ENCODE results near the gene ZBTB20. TPM values are rescaled to one million over a fixed set of nuclear protein-coding genes. Genes with fewer than 3 reads are reported as not detected.

Gene ZBTB20
- total RNA-seq, 6 experiments from 2014 or later: 36.7 to 59.4 (median 46.7) TPM

GRCh38 chr3:114714237-114714636 is 432.9 kb downstream of the ZBTB20 start:
- no peak for DNase-seq
- TF ChIP-seq POLR2A (IDR thresholded peaks at IDR 0.05) (no peak), CTCF (IDR thresholded peaks at IDR 0.05) (no peak)

DNA sequence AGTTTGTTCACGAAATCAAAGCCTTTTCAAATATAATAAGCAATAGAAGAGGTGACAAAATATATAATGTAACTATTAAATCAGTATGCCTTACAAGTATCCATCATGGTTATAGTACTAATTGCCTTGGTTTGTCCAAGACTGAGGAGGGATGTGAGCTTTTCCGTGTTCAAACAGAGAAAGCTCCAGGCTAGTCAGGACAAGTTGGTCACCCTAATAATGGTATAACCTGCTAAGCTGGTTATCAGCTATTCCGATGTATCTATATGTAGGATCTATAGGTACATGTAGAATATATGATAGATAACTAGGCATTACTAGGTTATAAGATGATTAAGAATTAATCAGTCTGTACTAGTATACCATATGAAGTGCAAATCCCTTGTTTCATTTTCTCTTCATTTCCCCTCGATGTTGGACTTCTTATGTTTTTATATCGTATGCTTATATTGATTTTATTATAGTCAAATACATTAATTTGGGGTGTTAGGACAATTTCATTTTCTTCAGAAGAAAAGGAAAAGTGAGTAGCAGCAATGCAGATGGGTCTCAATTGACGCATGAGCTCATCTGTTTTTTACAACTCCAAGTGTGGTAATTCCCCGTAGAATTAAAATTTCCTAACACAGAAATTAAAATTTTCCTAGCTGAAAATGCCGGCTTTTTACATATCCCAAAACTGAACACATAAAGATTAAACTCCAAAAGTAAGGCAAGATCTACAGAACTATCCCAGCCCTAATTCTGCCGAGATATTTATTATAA is 434.2 kb downstream of the ZBTB20 start:
- intact Hi-C loops (cut with DNase I): no loop called here
- no peaks in the 10 kb centered on the region for H3K36me3 ChIP-seq
- H3K27me3 ChIP-seq: no peaks in the 10 kb centered on the region
- no peaks in the 10 kb centered on the region for H3K9me3 ChIP-seq
- peaks cover 0 to 19% (median 3%) of the 10 kb centered on the region in 4 donors for H3K4me1 ChIP-seq
- WGBS (ENCODE audit: insufficient coverage, low coverage, low lambda C conversion rate, missing lambda C conversion rate): 96% methylated on average over 8 of the region's 9 CpGs
- H3K27ac ChIP-seq: no peak overlapping the region
- TF ChIP-seq POLR2A (IDR thresholded peaks at IDR 0.05): no peak
- TF ChIP-seq CTCF (IDR thresholded peaks at IDR 0.05): no peak
- ATAC-seq (no peak), DNase-seq (no peak)
- H3K4me3 ChIP-seq: no peak overlapping the region

More at GRCh38 chr3:114714237-114714636, 432.9 kb downstream of the ZBTB20 start:
- intact Hi-C loops (cut with DNase I): no loop called here
- H3K36me3 ChIP-seq: no peaks in the 10 kb centered on the region
- WGBS (ENCODE audit: insufficient coverage, low coverage, low lambda C conversion rate, missing lambda C conversion rate): 56% methylated on average over 1 of the region's 2 CpGs
- ATAC-seq: no peak
- H3K27me3 ChIP-seq: no peaks in the 10 kb centered on the region
- H3K9me3 ChIP-seq: no peaks in the 10 kb centered on the region
- no peak overlapping the region for H3K27ac ChIP-seq
- H3K4me1 ChIP-seq: peaks cover 0 to 24% (median 2%) of the 10 kb centered on the region in 4 donors
- no peak overlapping the region for H3K4me3 ChIP-seq

GRCh38 chr3:114711321-114711886 is 435.7 kb downstream of the ZBTB20 start:
- Histone ChIP-seq H3K4me3 (no peak overlapping the region), H3K27ac (no peak overlapping the region), H3K9me3 (no peaks in the 10 kb centered on the region), H3K27me3 (no peaks in the 10 kb centered on the region), H3K4me1 (peaks cover 0 to 12% (median 3%) of the 10 kb centered on the region in 4 donors), H3K36me3 (no peaks in the 10 kb centered on the region)
- TF ChIP-seq POLR2A (IDR thresholded peaks at IDR 0.05) (no peak), CTCF (IDR thresholded peaks at IDR 0.05) (no peak)
- intact Hi-C loops (cut with DNase I): no loop called here
- WGBS (ENCODE audit: insufficient coverage, low coverage, low lambda C conversion rate, missing lambda C conversion rate): 72% methylated on average over 2 of the region's 2 CpGs
- DNase-seq: no peak
- ATAC-seq: no peak

- Histone ChIP-seq H3K36me3 (no peaks in the 10 kb centered on the region), H3K27ac (no peak overlapping the region)
- intact Hi-C loops (cut with DNase I): no loop called here
Observed at GRCh38 chr3:114709102-114709501, 438.0 kb downstream of the ZBTB20 start.

More at GRCh38 chr3:114709102-114709501, 438.0 kb downstream of the ZBTB20 start:
- H3K4me1 ChIP-seq: peaks cover 0 to 17% (median 9%) of the 10 kb centered on the region in 4 donors
- no peak for TF ChIP-seq POLR2A (IDR thresholded peaks at IDR 0.05)
- no peak for TF ChIP-seq CTCF (IDR thresholded peaks at IDR 0.05)
- no peak overlapping the region for H3K4me3 ChIP-seq
- DNase-seq (no peak), ATAC-seq (no peak)
- H3K9me3 ChIP-seq: no peaks in the 10 kb centered on the region
- no peaks in the 10 kb centered on the region for H3K27me3 ChIP-seq
- WGBS (ENCODE audit: insufficient coverage, low coverage, low lambda C conversion rate, missing lambda C conversion rate): 100% methylated on average over 1 of the region's 1 CpG

Data from right lobe of liver (tissue), 6 donors.